Measurements from ENCODE around the gene ZNF48.
A peak's percentile ranks its signal among the peaks of the same experiment; 100 is the strongest.

Gene ZNF48

DNA sequence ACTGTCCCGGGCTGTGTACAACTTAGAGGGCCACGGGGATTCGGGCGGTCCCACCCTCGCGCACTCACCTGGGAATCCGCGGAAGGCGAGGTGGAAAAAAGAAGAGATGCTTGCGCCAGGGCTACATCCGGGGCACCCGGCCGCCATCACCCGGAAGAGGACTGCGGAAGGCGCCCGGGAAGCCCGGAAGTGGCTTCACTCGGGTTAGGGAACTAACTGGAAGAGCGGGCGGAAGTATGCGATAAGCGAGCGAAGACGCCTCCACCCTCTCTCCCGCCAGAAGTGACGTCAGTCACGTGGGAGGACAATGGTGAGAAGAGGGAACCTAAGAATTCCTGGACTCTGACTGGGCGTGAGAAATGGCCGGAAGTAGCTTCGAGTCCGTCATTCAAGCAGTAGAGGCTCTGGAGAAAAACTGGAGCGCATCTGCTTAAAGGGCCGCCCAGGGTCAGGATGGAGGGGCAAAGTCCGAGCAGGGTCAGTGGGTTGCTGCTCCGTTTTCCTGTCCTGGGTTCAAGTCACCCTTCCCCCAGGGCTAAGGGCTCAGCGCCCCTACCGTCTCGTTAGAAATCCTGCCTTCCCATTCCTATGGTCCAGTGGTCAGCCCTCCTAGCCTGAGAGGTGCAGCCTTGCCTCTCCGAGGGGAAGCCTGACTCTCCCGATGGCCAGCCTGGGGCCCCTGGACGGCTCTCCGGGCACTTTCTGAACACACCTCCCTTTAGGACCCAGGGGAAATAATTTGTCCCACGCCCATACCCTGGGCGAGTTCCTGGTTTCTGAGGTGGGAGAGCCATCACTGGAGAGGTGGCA is 39.9 kb upstream of the ZNF48 start, which contains the start of gene CD2BP2:
Gene CD2BP2, minus strand, starts transcription at position 165 of the 810 bp plus-strand sequence. CDS start 627 bp downstream, outside the sequence.
- H3K27me3 ChIP-seq (ENCODE audit: control insufficient read depth in 1 of 2, insufficient read depth in 1 of 2, low read length in 2 of 2): no peaks in the 10 kb centered on the region
- H3K9ac ChIP-seq (ENCODE audit: low read length): peak within 1 kb of the TSS; percentile 91
- H2BK12ac ChIP-seq (ENCODE audit: low read length in 2 of 2): peak within 1 kb of the TSS; percentile 11 to 43
- peaks cover 41% of the 10 kb centered on the region for H3K4me1 ChIP-seq (ENCODE audit: control insufficient read depth, insufficient read depth, low read depth, low read length)
- peak within 1 kb of the TSS; percentile 81 for H2BK120ac ChIP-seq (ENCODE audit: low read depth, low read length)
- H3K27ac ChIP-seq (ENCODE audit: low read length, poor library complexity, severe bottlenecking): peak within 1 kb of the TSS; percentile 94
- peaks cover 52% of the 10 kb centered on the region for H3K79me1 ChIP-seq (replicated peaks; ENCODE audit: low read length, poor library complexity, severe bottlenecking)
- peak within 1 kb of the TSS; percentile 92 for H2BK15ac ChIP-seq (ENCODE audit: low read depth, poor library complexity, severe bottlenecking)
- H2AK5ac ChIP-seq (ENCODE audit: low read length, severe bottlenecking): peak within 1 kb of the TSS; percentile 61
- peak within 1 kb of the TSS; percentile 83 for H2AFZ ChIP-seq (ENCODE audit: low read depth, low read length)
- peak within 1 kb of the TSS; percentile 89 to 91 for H3K4me3 ChIP-seq (ENCODE audit: insufficient read depth in 1 of 2, low read depth in 1 of 2, low read length in 2 of 2)
- H4K91ac ChIP-seq (ENCODE audit: low read length): peak within 1 kb of the TSS; percentile 93
- WGBS: under 1% methylated on average over 45 of the region's 45 CpGs
- H3K23ac ChIP-seq (ENCODE audit: low read length in 2 of 2): peak within 1 kb of the TSS; percentile 54 to 92
- H3K18ac ChIP-seq (ENCODE audit: low read depth in 1 of 2, low read length in 2 of 2): peak within 1 kb of the TSS; percentile 84 to 92
- peak within 1 kb of the TSS in 1 of 2 experiments; percentile 94 for H3K14ac ChIP-seq (ENCODE audit: low read length in 2 of 2)
- peak; percentile 100 for DNase-seq
- peak within 1 kb of the TSS; percentile 85 to 98 for H3K4ac ChIP-seq (ENCODE audit: low read depth in 1 of 2, low read length in 2 of 2)
- H3K4me2 ChIP-seq (ENCODE audit: low read length, poor library complexity, severe bottlenecking): peak within 1 kb of the TSS; percentile 81
- H4K8ac ChIP-seq (ENCODE audit: low read length): peak within 1 kb of the TSS; percentile 95
- peaks cover 68 to 81% of the 10 kb centered on the region in 2 experiments for H3K36me3 ChIP-seq (ENCODE audit: control insufficient read depth in 1 of 2, insufficient read depth in 2 of 2, low read depth in 1 of 2, low read length in 2 of 2)
- H3K9me3 ChIP-seq (ENCODE audit: control insufficient read depth, low read length): no peaks in the 10 kb centered on the region
- H2BK5ac ChIP-seq (ENCODE audit: low read depth, low read length, poor library complexity, severe bottlenecking): peak within 1 kb of the TSS; percentile 69

DNA sequence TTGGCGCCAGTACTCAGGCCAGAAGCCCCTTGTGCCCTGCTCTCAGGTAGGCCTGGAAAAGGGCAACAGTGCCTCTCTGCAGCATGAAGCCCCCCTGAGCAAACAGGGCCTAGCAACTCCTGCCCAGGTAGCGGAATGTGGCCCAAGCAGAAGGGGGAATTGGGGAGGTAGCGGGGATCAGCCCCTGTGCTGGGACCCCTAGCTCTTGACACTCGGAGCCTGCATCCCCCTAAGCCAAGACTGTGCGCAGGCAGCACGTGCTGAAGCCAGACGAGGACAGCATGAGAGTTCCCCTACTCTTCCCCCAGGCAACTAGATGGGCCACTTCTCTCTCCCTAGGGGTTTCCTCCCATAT is 39.3 kb upstream of the ZNF48 start:
- Histone ChIP-seq H3K18ac (ENCODE audit: low read depth in 1 of 2, low read length in 2 of 2) (peak overlapping the region; percentile 67 to 84), H4K91ac (ENCODE audit: low read length) (peak overlapping the region; percentile 65), H2BK5ac (ENCODE audit: low read depth, low read length, poor library complexity, severe bottlenecking) (no peak overlapping the region), H2AK5ac (ENCODE audit: low read length, severe bottlenecking) (peak overlapping the region; percentile 61), H2BK12ac (ENCODE audit: low read length in 2 of 2) (peak overlapping the region; percentile 11 to 43), H3K27me3 (ENCODE audit: control insufficient read depth in 1 of 2, insufficient read depth in 1 of 2, low read length in 2 of 2) (no peaks in the 10 kb centered on the region), H3K14ac (ENCODE audit: low read length in 2 of 2) (peak overlapping the region in 1 of 2 experiments; percentile 8), H3K23ac (ENCODE audit: low read length in 2 of 2) (no peak overlapping the region), H3K36me3 (ENCODE audit: control insufficient read depth in 1 of 2, insufficient read depth in 2 of 2, low read depth in 1 of 2, low read length in 2 of 2) (peaks cover 66 to 79% of the 10 kb centered on the region in 2 experiments), H2BK120ac (ENCODE audit: low read depth, low read length) (peak overlapping the region; percentile 44), H3K4me2 (ENCODE audit: low read length, poor library complexity, severe bottlenecking) (peak overlapping the region; percentile 81), H3K27ac (ENCODE audit: low read length, poor library complexity, severe bottlenecking) (peak overlapping the region; percentile 94), H3K79me1 (replicated peaks; ENCODE audit: low read length, poor library complexity, severe bottlenecking) (peaks cover 54% of the 10 kb centered on the region), H2BK15ac (ENCODE audit: low read depth, poor library complexity, severe bottlenecking) (no peak overlapping the region), H3K9ac (ENCODE audit: low read length) (peak overlapping the region; percentile 91), H3K4ac (ENCODE audit: low read depth in 1 of 2, low read length in 2 of 2) (peak overlapping the region; percentile 85 to 98), H4K8ac (ENCODE audit: low read length) (peak overlapping the region; percentile 95), H3K9me3 (ENCODE audit: control insufficient read depth, low read length) (no peaks in the 10 kb centered on the region), H2AFZ (ENCODE audit: low read depth, low read length) (no peak overlapping the region), H3K4me1 (ENCODE audit: control insufficient read depth, insufficient read depth, low read depth, low read length) (peaks cover 38% of the 10 kb centered on the region), H3K4me3 (ENCODE audit: insufficient read depth in 1 of 2, low read depth in 1 of 2, low read length in 2 of 2) (peak overlapping the region; percentile 59 to 89)
- no peak for DNase-seq
- 67% methylated on average over 7 of the region's 7 CpGs for WGBS

DNA sequence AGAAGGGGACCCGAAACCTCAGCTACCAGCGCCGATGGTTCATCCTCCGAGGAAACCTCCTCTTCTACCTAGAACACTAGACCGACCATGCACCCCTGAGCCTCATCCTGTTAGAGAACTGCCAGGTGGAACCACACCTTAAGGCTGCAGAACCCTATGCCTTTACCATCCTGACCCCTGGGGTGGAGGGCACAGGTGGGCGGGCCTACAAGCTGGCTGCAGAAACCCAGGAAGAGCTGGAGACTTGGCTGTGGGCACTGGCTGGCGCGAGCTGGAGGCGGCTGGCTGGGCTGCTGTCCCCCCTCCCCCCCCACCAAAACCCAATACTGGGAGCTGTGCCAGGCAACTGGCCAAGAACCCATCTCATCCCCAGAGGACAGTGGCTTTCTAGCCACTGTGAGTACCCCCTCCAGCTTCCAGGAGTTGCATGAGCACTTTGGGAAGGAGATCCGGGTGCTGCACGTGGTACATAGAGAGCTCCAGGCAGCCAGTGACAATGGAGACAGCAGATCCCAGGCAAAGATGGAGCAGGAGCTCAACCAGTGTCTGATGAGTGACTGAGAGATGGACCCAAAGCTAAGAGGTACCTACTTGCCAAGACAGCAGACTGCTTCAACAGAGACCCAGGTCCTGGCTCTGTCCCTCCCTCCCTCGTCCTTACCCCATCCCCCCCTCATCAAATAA is 38.7 kb upstream of the ZNF48 start:
- Histone ChIP-seq H3K4me3 (ENCODE audit: insufficient read depth in 1 of 2, low read depth in 1 of 2, low read length in 2 of 2) (no peak overlapping the region), H2AFZ (ENCODE audit: low read depth, low read length) (no peak overlapping the region), H3K23ac (ENCODE audit: low read length in 2 of 2) (no peak overlapping the region), H3K4ac (ENCODE audit: low read depth in 1 of 2, low read length in 2 of 2) (peak overlapping the region in 1 of 2 experiments; percentile 85), H3K27me3 (ENCODE audit: control insufficient read depth in 1 of 2, insufficient read depth in 1 of 2, low read length in 2 of 2) (no peaks in the 10 kb centered on the region), H2BK15ac (ENCODE audit: low read depth, poor library complexity, severe bottlenecking) (no peak overlapping the region), H3K79me1 (replicated peaks; ENCODE audit: low read length, poor library complexity, severe bottlenecking) (peaks cover 50% of the 10 kb centered on the region), H3K9me3 (ENCODE audit: control insufficient read depth, low read length) (no peaks in the 10 kb centered on the region), H3K4me2 (ENCODE audit: low read length, poor library complexity, severe bottlenecking) (peak overlapping the region; percentile 81), H3K14ac (ENCODE audit: low read length in 2 of 2) (no peak overlapping the region), H2BK12ac (ENCODE audit: low read length in 2 of 2) (no peak overlapping the region), H3K4me1 (ENCODE audit: control insufficient read depth, insufficient read depth, low read depth, low read length) (peaks cover 38% of the 10 kb centered on the region), H4K8ac (ENCODE audit: low read length) (peak overlapping the region; percentile 95), H3K36me3 (ENCODE audit: control insufficient read depth in 1 of 2, insufficient read depth in 2 of 2, low read depth in 1 of 2, low read length in 2 of 2) (peaks cover 60 to 73% of the 10 kb centered on the region in 2 experiments), H2AK5ac (ENCODE audit: low read length, severe bottlenecking) (peak overlapping the region; percentile 61), H2BK5ac (ENCODE audit: low read depth, low read length, poor library complexity, severe bottlenecking) (no peak overlapping the region), H2BK120ac (ENCODE audit: low read depth, low read length) (no peak overlapping the region), H3K27ac (ENCODE audit: low read length, poor library complexity, severe bottlenecking) (peak overlapping the region; percentile 94), H4K91ac (ENCODE audit: low read length) (no peak overlapping the region), H3K18ac (ENCODE audit: low read depth in 1 of 2, low read length in 2 of 2) (no peak overlapping the region), H3K9ac (ENCODE audit: low read length) (peak overlapping the region; percentile 91)
- WGBS: 94% methylated on average over 12 of the region's 12 CpGs
- DNase-seq: no peak

All from mesenchymal stem cell (in vitro differentiated cells and primary cell).